CD4-positive, alpha-beta T cell treated with Interleukin-4 for 4 hours (primary cell): ENCODE measurements around the gene F12.

Experiments used
- DNase-seq: peaks from one replicate; pipeline ENCODE4 v3.0.0-alpha.2; 2020

The F12 gene

GRCh38 chr5:177409043-177409801 lies at the start of gene F12:
Gene F12 (minus strand): TSS chr5:177409564. CDS start chr5:177409527, 37 bp downstream.
- no peak for DNase-seq

GRCh38 chr5:177458912-177459350 lies 49.6 kb upstream of the F12 start:
- no peak for DNase-seq

GRCh38 chr5:177457852-177458681 lies 48.7 kb upstream of the F12 start:
- no peak for DNase-seq

GRCh38 chr5:177456976-177457851 lies 47.9 kb upstream of the F12 start:
- DNase-seq, result peak; percentile 62

GRCh38 chr5:177456591-177456964 lies 47.2 kb upstream of the F12 start:
- DNase-seq, result no peak

- peak; percentile 89 for DNase-seq
Measured at GRCh38 chr5:177455661-177456590, 46.6 kb upstream of the F12 start.

GRCh38 chr5:177455036-177455660 lies 45.8 kb upstream of the F12 start:
- peak; percentile 88 for DNase-seq

- peak; percentile 90 for DNase-seq
Measured at GRCh38 chr5:177454397-177455035, 45.2 kb upstream of the F12 start.

GRCh38 chr5:177453852-177454396 lies 44.6 kb upstream of the F12 start:
- DNase-seq, result no peak

- DNase-seq, result no peak
Measured at GRCh38 chr5:177452688-177453638, 43.6 kb upstream of the F12 start.

GRCh38 chr5:177450667-177451424 lies 41.5 kb upstream of the F12 start:
- no peak for DNase-seq

GRCh38 chr5:177449140-177450061 lies 40.0 kb upstream of the F12 start:
- DNase-seq, result no peak

- DNase-seq, result no peak
Measured at GRCh38 chr5:177448244-177448950, 39.0 kb upstream of the F12 start.

- DNase-seq, result no peak
Measured at GRCh38 chr5:177447611-177448243, 38.4 kb upstream of the F12 start.

- DNase-seq, result peak; percentile 86
Measured at GRCh38 chr5:177447066-177447610, 37.8 kb upstream of the F12 start.
